ENCODE results near the gene CHD5. TPM values are rescaled to one million over a fixed set of nuclear protein-coding genes. Genes with fewer than 3 reads are reported as not detected.

CHD5 gene
- total RNA-seq, 1 donor from 2014 or later = 0.83 TPM

GRCh38 chr1:6113745-6114144 is 66.4 kb downstream of the CHD5 start:
- no peak for DNase-seq (ENCODE audit: low spot score)

- DNase-seq (ENCODE audit: low spot score) = no peak
Measured at GRCh38 chr1:6113116-6113515, 67.0 kb downstream of the CHD5 start.

- DNase-seq (ENCODE audit: low spot score) = no peak
Measured at GRCh38 chr1:6112690-6113005, 67.5 kb downstream of the CHD5 start.

- DNase-seq (ENCODE audit: low spot score) = no peak
Measured at GRCh38 chr1:6111991-6112689, 68.0 kb downstream of the CHD5 start.

- no peak for DNase-seq (ENCODE audit: low spot score)
Measured at GRCh38 chr1:6111571-6111970, 68.5 kb downstream of the CHD5 start.

- no peak for DNase-seq (ENCODE audit: low spot score)
Measured at GRCh38 chr1:6110326-6110725, 69.8 kb downstream of the CHD5 start.

GRCh38 chr1:6109688-6110087 is 70.4 kb downstream of the CHD5 start:
- no peak for DNase-seq (ENCODE audit: low spot score)

- no peak for DNase-seq (ENCODE audit: low spot score)
Measured at GRCh38 chr1:6108937-6109614, 71.0 kb downstream of the CHD5 start.

- no peak for DNase-seq (ENCODE audit: low spot score)
Measured at GRCh38 chr1:6108476-6108875, 71.6 kb downstream of the CHD5 start.

GRCh38 chr1:6107409-6108356 is 72.4 kb downstream of the CHD5 start:
- DNase-seq (ENCODE audit: low spot score) = no peak

GRCh38 chr1:6106977-6107376 is 73.1 kb downstream of the CHD5 start:
- DNase-seq (ENCODE audit: low spot score) = no peak

- DNase-seq (ENCODE audit: low spot score) = no peak
Measured at GRCh38 chr1:6106321-6106731, 73.8 kb downstream of the CHD5 start.

GRCh38 chr1:6105763-6106162 is 74.4 kb downstream of the CHD5 start:
- DNase-seq (ENCODE audit: low spot score) = no peak

- no peak for DNase-seq (ENCODE audit: low spot score)
Measured at GRCh38 chr1:6105218-6105679, 74.9 kb downstream of the CHD5 start.

GRCh38 chr1:6104631-6105030 is 75.5 kb downstream of the CHD5 start:
- no peak for DNase-seq (ENCODE audit: low spot score)

- no peak for DNase-seq (ENCODE audit: low spot score)
Measured at GRCh38 chr1:6103854-6104530, 76.1 kb downstream of the CHD5 start.

GRCh38 chr1:6103111-6103853 is 76.8 kb downstream of the CHD5 start:
- DNase-seq (ENCODE audit: low spot score) = no peak

GRCh38 chr1:6102532-6102845 is 77.6 kb downstream of the CHD5 start:
- no peak for DNase-seq (ENCODE audit: low spot score)

GRCh38 chr1:6101826-6102531 is 78.1 kb downstream of the CHD5 start:
- no peak for DNase-seq (ENCODE audit: low spot score)

- no peak for DNase-seq (ENCODE audit: low spot score)
Measured at GRCh38 chr1:6100861-6101783, 79.0 kb downstream of the CHD5 start.
